Measurements from ENCODE around the gene PARVA.
A peak's percentile ranks its signal among the peaks of the same experiment; 100 is the strongest.
"Not testable (repeated sequence)": the region's sequence is repeated elsewhere in the genome, so short reads cannot be mapped to it uniquely, and the experiment has no call there.

The PARVA gene

DNA sequence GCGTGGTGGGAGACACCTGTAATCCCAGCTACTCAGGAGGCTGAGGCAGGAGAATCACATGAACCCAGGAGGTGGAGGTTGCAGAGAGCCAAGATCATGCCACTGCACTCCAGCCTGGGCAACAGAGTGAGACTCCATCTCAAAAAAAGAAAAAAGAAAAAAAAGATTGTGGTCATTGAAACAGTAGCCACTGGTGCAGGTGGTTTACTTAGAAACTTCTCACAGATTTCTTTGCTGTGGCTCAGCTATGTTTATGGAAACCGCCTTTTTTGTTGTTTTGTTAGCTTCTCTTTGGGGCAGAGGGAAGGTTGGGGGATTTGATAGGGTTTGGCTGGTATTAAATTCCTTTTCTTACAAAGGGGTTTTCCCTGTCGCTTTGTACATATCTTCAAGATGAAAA, 19.7 kb upstream of the PARVA start:
- H3K9ac ChIP-seq (ENCODE audit: low read depth in 1 of 2, low read length in 2 of 2); H3K36me3 ChIP-seq (ENCODE audit: control insufficient read depth in 2 of 2, insufficient read depth in 2 of 2, low read length in 2 of 2); H3K27me3 ChIP-seq (ENCODE audit: control insufficient read depth in 2 of 2, insufficient read depth in 2 of 2, low read length in 2 of 2); H3K9me3 ChIP-seq (ENCODE audit: control insufficient read depth in 2 of 2, low read length in 2 of 2); H3K4me3 ChIP-seq (ENCODE audit: low read length in 2 of 2): not testable (repeated sequence)
- Histone ChIP-seq H3K27ac (ENCODE audit: low read depth in 2 of 2, low read length in 2 of 2) (peak overlapping the region in 1 of 2 donors; percentile 10), H3K4me1 (ENCODE audit: control insufficient read depth in 2 of 2, insufficient read depth in 2 of 2, low read length in 2 of 2) (peaks cover 2 to 25% of the 10 kb centered on the region in 2 donors)

- H3K27ac ChIP-seq (ENCODE audit: low read depth in 2 of 2, low read length in 2 of 2) = peak overlapping the region in 1 of 2 donors; percentile 28
Observed at GRCh38 chr11:12358302-12359188, 18.8 kb upstream of the PARVA start.

GRCh38 chr11:12359761-12360160, 17.6 kb upstream of the PARVA start:
- Histone ChIP-seq H3K27ac (ENCODE audit: low read depth in 2 of 2, low read length in 2 of 2) (no peak overlapping the region), H3K36me3 (ENCODE audit: control insufficient read depth in 2 of 2, insufficient read depth in 2 of 2, low read length in 2 of 2) (no peaks in the 10 kb centered on the region), H3K9me3 (ENCODE audit: control insufficient read depth in 2 of 2, low read length in 2 of 2) (no peaks in the 10 kb centered on the region), H3K27me3 (ENCODE audit: control insufficient read depth in 2 of 2, insufficient read depth in 2 of 2, low read length in 2 of 2) (no peaks in the 10 kb centered on the region), H3K9ac (ENCODE audit: low read depth in 1 of 2, low read length in 2 of 2) (no peak overlapping the region), H3K4me1 (ENCODE audit: control insufficient read depth in 2 of 2, insufficient read depth in 2 of 2, low read length in 2 of 2) (peaks cover 2 to 23% of the 10 kb centered on the region in 2 donors), H3K4me3 (ENCODE audit: low read length in 2 of 2) (no peak overlapping the region)

More at GRCh38 chr11:12358302-12359188, 18.8 kb upstream of the PARVA start:
- H3K4me3 ChIP-seq (ENCODE audit: low read length in 2 of 2) = no peak overlapping the region
- peaks cover 2 to 25% of the 10 kb centered on the region in 2 donors for H3K4me1 ChIP-seq (ENCODE audit: control insufficient read depth in 2 of 2, insufficient read depth in 2 of 2, low read length in 2 of 2)
- H3K9me3 ChIP-seq (ENCODE audit: control insufficient read depth in 2 of 2, low read length in 2 of 2) = no peaks in the 10 kb centered on the region
- no peak overlapping the region for H3K9ac ChIP-seq (ENCODE audit: low read depth in 1 of 2, low read length in 2 of 2)
- no peaks in the 10 kb centered on the region for H3K27me3 ChIP-seq (ENCODE audit: control insufficient read depth in 2 of 2, insufficient read depth in 2 of 2, low read length in 2 of 2)
- no peaks in the 10 kb centered on the region for H3K36me3 ChIP-seq (ENCODE audit: control insufficient read depth in 2 of 2, insufficient read depth in 2 of 2, low read length in 2 of 2)

DNA sequence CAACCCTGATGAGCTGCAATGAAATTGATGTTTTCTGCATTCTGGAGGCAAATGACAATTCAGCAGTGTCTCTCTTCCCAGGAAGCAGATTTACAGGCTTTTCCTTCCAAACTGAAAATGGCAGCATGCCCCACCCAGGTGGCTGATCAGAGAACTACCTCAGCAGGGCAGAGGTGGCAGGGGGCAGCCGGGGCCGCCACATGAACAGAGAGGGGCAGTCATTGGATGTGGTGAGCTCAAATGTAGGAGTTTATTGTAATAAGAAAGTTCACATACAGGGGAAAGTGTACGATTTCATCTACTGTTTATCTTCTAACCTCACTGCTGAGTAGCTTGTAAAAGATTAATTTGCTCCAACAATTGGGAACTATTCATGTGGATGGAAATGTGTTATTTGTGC, 15.7 kb upstream of the PARVA start:
- Histone ChIP-seq H3K36me3 (ENCODE audit: control insufficient read depth in 2 of 2, insufficient read depth in 2 of 2, low read length in 2 of 2) (no peaks in the 10 kb centered on the region), H3K9ac (ENCODE audit: low read depth in 1 of 2, low read length in 2 of 2) (no peak overlapping the region), H3K27ac (ENCODE audit: low read depth in 2 of 2, low read length in 2 of 2) (no peak overlapping the region), H3K4me1 (ENCODE audit: control insufficient read depth in 2 of 2, insufficient read depth in 2 of 2, low read length in 2 of 2) (peaks cover 4 to 22% of the 10 kb centered on the region in 2 donors), H3K4me3 (ENCODE audit: low read length in 2 of 2) (no peak overlapping the region), H3K27me3 (ENCODE audit: control insufficient read depth in 2 of 2, insufficient read depth in 2 of 2, low read length in 2 of 2) (no peaks in the 10 kb centered on the region), H3K9me3 (ENCODE audit: control insufficient read depth in 2 of 2, low read length in 2 of 2) (no peaks in the 10 kb centered on the region)

DNA sequence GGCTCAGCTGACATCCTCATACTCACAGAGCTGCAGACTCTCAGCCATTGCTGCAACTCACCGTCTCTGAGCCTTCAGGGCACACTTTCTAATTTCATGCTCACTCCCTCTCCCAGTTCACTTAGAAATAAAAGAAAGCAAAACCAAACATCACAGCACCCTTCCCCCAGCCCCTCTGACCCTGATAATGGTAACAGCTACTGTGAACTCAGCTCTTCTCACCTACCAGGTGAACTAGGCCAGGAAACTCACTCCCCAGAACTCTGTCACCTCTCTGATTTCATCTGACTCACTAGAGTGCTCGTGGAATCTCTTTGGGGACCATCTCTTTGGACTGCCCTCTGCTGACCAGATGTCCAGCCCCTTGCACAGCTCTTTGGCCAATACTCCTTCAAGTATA, 14.5 kb upstream of the PARVA start:
- no peaks in the 10 kb centered on the region for H3K9me3 ChIP-seq (ENCODE audit: control insufficient read depth in 2 of 2, low read length in 2 of 2)
- no peaks in the 10 kb centered on the region for H3K36me3 ChIP-seq (ENCODE audit: control insufficient read depth in 2 of 2, insufficient read depth in 2 of 2, low read length in 2 of 2)
- no peak overlapping the region for H3K27ac ChIP-seq (ENCODE audit: low read depth in 2 of 2, low read length in 2 of 2)
- no peaks in the 10 kb centered on the region for H3K27me3 ChIP-seq (ENCODE audit: control insufficient read depth in 2 of 2, insufficient read depth in 2 of 2, low read length in 2 of 2)
- H3K4me3 ChIP-seq (ENCODE audit: low read length in 2 of 2) = no peak overlapping the region
- no peak overlapping the region for H3K9ac ChIP-seq (ENCODE audit: low read depth in 1 of 2, low read length in 2 of 2)
- peaks cover 4 to 13% of the 10 kb centered on the region in 2 donors for H3K4me1 ChIP-seq (ENCODE audit: control insufficient read depth in 2 of 2, insufficient read depth in 2 of 2, low read length in 2 of 2)

- no peak overlapping the region for H3K9ac ChIP-seq (ENCODE audit: low read depth in 1 of 2, low read length in 2 of 2)
- no peaks in the 10 kb centered on the region for H3K36me3 ChIP-seq (ENCODE audit: control insufficient read depth in 2 of 2, insufficient read depth in 2 of 2, low read length in 2 of 2)
- peaks cover 4 to 11% of the 10 kb centered on the region in 2 donors for H3K4me1 ChIP-seq (ENCODE audit: control insufficient read depth in 2 of 2, insufficient read depth in 2 of 2, low read length in 2 of 2)
- H3K9me3 ChIP-seq (ENCODE audit: control insufficient read depth in 2 of 2, low read length in 2 of 2) = no peaks in the 10 kb centered on the region
- no peak overlapping the region for H3K4me3 ChIP-seq (ENCODE audit: low read length in 2 of 2)
- no peak overlapping the region for H3K27ac ChIP-seq (ENCODE audit: low read depth in 2 of 2, low read length in 2 of 2)
- no peaks in the 10 kb centered on the region for H3K27me3 ChIP-seq (ENCODE audit: control insufficient read depth in 2 of 2, insufficient read depth in 2 of 2, low read length in 2 of 2)
Observed at GRCh38 chr11:12363373-12363772, 14.0 kb upstream of the PARVA start.

DNA sequence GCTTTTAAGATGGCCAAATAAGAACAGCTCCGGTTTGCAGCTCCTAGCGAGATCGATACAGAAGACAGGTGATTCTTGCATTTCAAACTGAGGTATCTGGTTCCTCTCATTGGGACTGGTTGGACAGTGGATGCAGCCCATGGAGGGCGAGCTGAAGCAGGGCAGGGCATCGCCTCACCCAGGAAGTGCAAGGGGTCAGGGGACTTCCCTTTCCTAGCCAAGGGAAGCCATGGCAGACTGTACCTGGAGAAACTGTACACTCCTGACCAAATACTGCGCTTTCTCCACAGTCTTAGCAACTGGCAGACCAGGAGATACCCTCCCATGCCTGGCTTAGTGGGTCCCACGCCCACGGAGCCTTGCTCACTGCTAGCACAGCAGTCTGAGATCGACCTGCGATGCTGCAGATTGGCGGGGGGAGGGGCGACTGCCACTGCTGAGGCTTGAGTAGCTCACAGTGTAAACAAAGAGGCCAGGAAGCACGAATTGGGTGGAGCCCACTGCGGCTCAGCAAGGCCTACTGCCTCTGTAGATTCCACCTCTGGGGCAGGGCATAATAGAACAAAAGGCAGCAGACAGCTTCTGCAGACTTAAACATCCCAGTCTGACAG, 11.3 kb upstream of the PARVA start:
- not testable (repeated sequence) for H3K36me3 ChIP-seq (ENCODE audit: control insufficient read depth in 2 of 2, insufficient read depth in 2 of 2, low read length in 2 of 2); H3K27ac ChIP-seq (ENCODE audit: low read depth in 2 of 2, low read length in 2 of 2)

DNA sequence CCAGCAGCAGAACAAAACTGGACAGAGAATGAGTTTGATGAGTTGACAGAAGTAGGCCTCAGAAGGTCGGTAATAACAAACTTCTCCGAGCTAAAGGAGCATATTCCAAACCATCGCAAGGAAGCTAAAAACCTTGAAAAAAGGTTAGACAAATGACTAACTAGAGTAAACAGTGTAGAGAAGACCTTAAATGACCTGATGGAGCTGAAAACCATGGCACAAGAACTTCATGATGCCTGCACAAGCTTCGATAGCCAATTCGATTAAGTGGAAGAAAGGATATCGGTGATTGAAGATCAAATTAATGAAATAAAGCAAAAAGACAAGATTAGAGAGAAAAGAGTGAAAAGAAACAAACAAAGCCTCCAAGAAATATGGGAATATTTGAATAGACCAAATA, 10.3 kb upstream of the PARVA start:
- H3K9ac ChIP-seq (ENCODE audit: low read depth in 1 of 2, low read length in 2 of 2); H3K27ac ChIP-seq (ENCODE audit: low read depth in 2 of 2, low read length in 2 of 2); H3K4me1 ChIP-seq (ENCODE audit: control insufficient read depth in 2 of 2, insufficient read depth in 2 of 2, low read length in 2 of 2): not testable (repeated sequence)

More for the DNA sequence above, 11.3 kb upstream of the PARVA start:
- not testable (repeated sequence) for H3K4me1 ChIP-seq (ENCODE audit: control insufficient read depth in 2 of 2, insufficient read depth in 2 of 2, low read length in 2 of 2); H3K9me3 ChIP-seq (ENCODE audit: control insufficient read depth in 2 of 2, low read length in 2 of 2); H3K9ac ChIP-seq (ENCODE audit: low read depth in 1 of 2, low read length in 2 of 2); H3K27me3 ChIP-seq (ENCODE audit: control insufficient read depth in 2 of 2, insufficient read depth in 2 of 2, low read length in 2 of 2)
- H3K4me3 ChIP-seq (ENCODE audit: low read length in 2 of 2) = peak overlapping the region in 1 of 2 donors; percentile 30

GRCh38 chr11:12372111-12372510, 5.3 kb upstream of the PARVA start:
- no peak overlapping the region for H3K4me3 ChIP-seq (ENCODE audit: low read length in 2 of 2)
- no peaks in the 10 kb centered on the region for H3K27me3 ChIP-seq (ENCODE audit: control insufficient read depth in 2 of 2, insufficient read depth in 2 of 2, low read length in 2 of 2)
- no peak overlapping the region for H3K9ac ChIP-seq (ENCODE audit: low read depth in 1 of 2, low read length in 2 of 2)
- H3K36me3 ChIP-seq (ENCODE audit: control insufficient read depth in 2 of 2, insufficient read depth in 2 of 2, low read length in 2 of 2) = no peaks in the 10 kb centered on the region
- H3K27ac ChIP-seq (ENCODE audit: low read depth in 2 of 2, low read length in 2 of 2) = no peak overlapping the region
- peaks cover 0 to 7% of the 10 kb centered on the region in 2 donors for H3K4me1 ChIP-seq (ENCODE audit: control insufficient read depth in 2 of 2, insufficient read depth in 2 of 2, low read length in 2 of 2)
- no peaks in the 10 kb centered on the region for H3K9me3 ChIP-seq (ENCODE audit: control insufficient read depth in 2 of 2, low read length in 2 of 2)

More for the DNA sequence above, 10.3 kb upstream of the PARVA start:
- not testable (repeated sequence) for H3K27me3 ChIP-seq (ENCODE audit: control insufficient read depth in 2 of 2, insufficient read depth in 2 of 2, low read length in 2 of 2); H3K36me3 ChIP-seq (ENCODE audit: control insufficient read depth in 2 of 2, insufficient read depth in 2 of 2, low read length in 2 of 2); H3K4me3 ChIP-seq (ENCODE audit: low read length in 2 of 2); H3K9me3 ChIP-seq (ENCODE audit: control insufficient read depth in 2 of 2, low read length in 2 of 2)

- no peak overlapping the region for H3K27ac ChIP-seq (ENCODE audit: low read depth in 2 of 2, low read length in 2 of 2)
- no peaks in the 10 kb centered on the region for H3K27me3 ChIP-seq (ENCODE audit: control insufficient read depth in 2 of 2, insufficient read depth in 2 of 2, low read length in 2 of 2)
Observed at GRCh38 chr11:12375720-12376119, 1.7 kb upstream of the PARVA start.

More at GRCh38 chr11:12375720-12376119, 1.7 kb upstream of the PARVA start:
- H3K4me3 ChIP-seq (ENCODE audit: low read length in 2 of 2) = no peak overlapping the region
- no peaks in the 10 kb centered on the region for H3K9me3 ChIP-seq (ENCODE audit: control insufficient read depth in 2 of 2, low read length in 2 of 2)
- H3K4me1 ChIP-seq (ENCODE audit: control insufficient read depth in 2 of 2, insufficient read depth in 2 of 2, low read length in 2 of 2) = peaks cover 4 to 12% of the 10 kb centered on the region in 2 donors
- H3K36me3 ChIP-seq (ENCODE audit: control insufficient read depth in 2 of 2, insufficient read depth in 2 of 2, low read length in 2 of 2) = no peaks in the 10 kb centered on the region
- no peak overlapping the region for H3K9ac ChIP-seq (ENCODE audit: low read depth in 1 of 2, low read length in 2 of 2)
